Endometrial microvascular endothelial cells (primary cell): ENCODE measurements around the gene MAN2B1. TPM values are rescaled to one million over a fixed set of nuclear protein-coding genes. Genes with fewer than 3 reads are reported as not detected.
"Not testable (repeated sequence)": the region's sequence is repeated elsewhere in the genome, so short reads cannot be mapped to it uniquely, and the experiment has no call there.

Experiments
- in situ Hi-C: cut with HindIII; loops from 2 replicates; pipeline ENCODE4 v1.10.0; 2017; ENCODE audit warnings: low sequenced_read_pairs, low pct_unique_long_range_greater_than_20kb; ENCODE audit errors: inconsistent ontology term
- total RNA-seq: library from RNA; depleted of rRNA; stranded (reverse); fragments of >200 nt; gene quantifications from one replicate; pipeline ENCODE4 v1.2.3, GENCODE V29; 2015; ENCODE audit errors: inconsistent ontology term

The MAN2B1 gene
- total RNA-seq, 1 donor from 2014 or later: 58.4 TPM

DNA sequence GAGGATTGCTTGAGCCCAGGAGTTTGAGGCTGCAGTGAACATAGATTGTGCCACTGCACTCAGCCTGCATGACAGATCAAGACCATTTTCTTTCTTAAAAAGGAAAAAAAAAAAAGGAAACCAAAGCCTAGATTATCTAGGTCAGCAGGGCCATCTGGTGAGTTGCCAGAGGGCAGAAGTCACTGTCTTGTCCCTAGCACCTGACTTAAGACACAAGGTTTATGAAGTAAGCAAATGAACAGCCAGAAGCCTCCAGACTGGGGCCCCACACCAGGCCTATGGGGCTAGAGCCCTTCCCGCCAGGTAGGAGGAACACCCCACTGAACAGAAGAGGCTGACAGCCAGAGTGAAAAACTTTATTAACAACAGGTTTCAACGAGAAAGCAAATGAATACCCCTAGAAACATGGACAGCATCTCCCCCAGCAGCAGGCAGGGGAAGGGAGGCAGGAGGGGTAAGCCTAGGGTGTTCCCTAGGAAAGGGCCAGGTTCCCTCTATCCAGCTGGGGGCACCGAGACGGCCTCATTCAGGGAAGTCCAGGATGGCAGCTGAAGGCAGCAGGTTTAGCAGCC is 1.3 kb upstream of the MAN2B1 start:
- in situ Hi-C loops: no loop called here

DNA sequence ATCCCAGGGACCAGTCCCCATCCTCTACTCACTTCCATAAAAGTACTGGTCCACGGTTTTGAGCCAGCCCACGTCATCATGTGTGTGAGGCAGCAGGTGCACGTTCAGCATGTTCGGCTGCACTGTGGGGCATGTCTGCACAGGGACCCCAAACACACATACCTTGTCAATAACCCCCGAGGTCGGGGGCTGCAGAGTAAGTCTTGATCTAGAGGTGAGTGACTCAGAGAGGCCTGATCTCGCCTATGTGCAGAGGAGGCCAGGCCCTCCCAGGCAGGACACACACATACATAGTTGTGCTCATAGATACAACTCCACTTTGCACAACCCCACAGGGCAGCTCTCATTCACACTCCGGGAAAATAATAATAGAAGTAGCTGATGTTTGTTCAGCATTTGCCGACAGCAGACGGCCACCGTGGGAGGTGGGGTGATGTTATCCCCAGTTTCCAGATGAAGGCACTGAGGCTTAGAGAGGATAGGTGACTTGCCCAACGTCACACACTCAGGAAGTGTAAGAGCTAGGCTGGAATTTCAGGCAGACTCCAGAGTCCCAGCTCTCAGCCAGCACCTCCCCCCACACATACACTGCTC is 774 bp downstream of the MAN2B1 start:
- in situ Hi-C loops: no loop called here

DNA sequence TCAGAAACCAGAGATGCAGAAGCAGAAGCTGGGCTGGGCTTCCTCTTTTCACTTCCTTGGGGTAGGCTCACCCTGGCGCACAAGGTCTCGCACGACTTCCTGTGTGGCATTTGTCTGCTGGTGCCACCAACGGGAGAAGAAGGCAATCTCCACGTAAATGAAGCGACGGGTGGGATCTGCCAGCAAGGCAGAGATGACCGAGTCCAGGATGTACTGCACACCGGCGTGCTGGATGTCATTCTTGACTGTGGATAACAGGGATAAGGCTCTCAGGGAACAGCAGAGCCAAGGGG is 1.3 kb downstream of the MAN2B1 start:
- in situ Hi-C loops: no loop called here

DNA sequence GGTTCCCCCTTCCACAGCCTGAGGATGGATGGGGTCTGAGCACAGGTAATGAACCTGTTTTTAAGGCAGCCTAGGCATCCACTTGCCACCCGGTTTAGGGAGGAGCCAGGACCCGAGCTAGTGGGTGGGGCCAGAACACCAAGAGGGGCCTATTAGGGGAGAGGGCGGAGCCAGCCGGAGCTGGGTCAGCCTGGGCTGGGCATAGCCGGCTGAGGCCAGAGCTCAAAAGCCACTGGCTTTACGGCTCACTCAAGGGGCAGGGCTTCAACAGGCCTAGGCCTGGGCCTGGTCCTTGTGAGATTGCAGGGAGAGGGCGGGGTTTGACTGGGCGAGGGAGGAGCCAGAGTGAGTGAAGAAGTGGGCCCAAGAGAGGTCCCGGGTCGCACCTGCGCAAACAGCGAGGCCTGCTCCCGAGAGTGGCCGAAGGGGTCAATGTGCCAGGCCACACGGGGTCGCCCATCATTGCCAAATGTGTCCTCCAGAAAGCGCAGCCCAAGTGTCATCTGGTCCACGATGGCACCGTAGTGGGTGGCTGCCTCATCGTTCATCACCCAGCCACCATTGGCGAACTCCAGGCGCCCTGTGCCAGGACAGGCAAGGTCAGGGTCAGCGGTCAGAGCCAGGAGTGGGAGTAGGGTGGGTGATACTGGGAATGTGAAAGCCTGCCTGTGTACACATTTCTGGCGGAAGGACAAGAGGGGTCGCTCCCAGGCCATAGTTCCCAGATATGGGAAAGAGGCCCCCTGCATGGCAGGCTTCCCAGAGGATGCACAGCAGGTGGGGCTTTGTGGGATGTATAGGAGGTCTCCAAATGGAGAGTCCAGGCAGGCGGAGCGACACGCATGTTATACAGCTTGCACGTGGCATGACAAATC is 1.9 kb downstream of the MAN2B1 start:
- in situ Hi-C loops: no loop called here

DNA sequence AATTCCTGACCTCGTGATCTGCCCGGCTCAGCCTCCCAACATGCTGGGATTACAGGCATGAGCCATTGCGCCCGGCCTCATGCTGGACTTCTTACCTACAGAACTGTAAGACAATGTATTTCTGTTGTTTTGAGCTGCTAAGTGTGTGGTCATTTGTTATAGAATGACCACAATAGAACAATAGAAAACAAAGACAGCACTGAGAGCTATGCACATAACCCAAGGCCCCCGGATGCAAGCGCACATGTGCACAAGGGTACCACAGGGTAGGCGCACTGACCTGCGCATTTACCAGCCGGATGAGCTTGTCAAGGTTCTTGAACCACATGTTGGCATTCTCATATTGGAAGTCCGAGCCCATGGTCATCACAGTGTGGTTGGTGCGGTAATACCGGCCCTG is 5.6 kb downstream of the MAN2B1 start:
- in situ Hi-C loops: no loop called here

DNA sequence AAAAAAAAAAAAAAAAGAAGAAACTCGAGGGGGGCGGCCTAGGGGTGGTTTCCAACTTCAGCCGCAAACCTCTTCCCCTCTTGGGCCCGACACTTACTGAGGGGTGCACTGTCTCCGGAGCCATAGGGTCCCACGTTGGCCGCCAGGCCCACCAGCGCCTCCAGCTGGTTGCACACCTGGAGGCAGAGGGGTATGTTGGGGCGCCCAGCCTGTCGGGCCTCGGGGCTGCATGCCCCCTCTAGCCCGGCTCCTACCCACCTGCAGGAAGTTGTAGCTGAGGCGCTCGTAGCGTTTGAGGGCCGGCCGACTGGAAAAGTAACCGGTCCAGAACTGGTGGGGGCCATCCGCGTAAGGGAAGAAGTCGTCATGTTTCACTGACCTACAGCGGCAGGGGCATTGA is 8.6 kb downstream of the MAN2B1 start:
- in situ Hi-C loops: no loop called here

DNA sequence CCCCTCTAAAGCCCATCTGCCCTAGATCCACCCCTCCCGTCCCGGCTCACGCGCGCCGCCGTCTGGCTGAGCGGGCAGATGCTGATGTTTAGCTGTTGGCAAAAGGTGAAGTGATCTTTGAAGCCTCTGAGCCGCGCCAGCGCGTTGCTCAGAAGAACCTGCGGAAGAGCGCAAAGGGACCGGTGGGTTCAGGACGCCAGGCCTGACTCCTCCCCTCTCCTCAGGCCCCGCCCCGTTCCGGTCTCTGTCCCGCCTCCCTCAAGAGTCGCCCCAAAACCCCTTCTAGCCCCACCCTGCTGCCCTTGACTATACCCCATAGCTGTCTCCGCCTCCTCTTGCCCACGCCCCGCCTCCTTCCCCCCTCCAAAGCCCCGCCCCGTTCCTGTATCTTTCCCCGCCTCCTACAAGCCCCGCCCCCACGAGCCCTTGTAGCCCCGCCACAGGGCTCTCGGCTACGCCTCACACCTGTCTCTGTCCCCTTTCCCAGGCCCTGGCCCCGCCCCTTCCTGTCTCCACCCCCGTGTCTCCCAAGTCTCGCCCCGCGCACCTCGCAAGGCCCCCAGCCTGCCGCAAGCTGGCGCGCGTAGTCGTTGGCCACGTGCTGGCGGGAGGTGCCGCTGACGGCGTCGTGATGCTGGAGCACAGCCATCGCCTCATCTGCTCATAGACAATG is 9.5 kb downstream of the MAN2B1 start:
- in situ Hi-C loops: no loop called here

DNA sequence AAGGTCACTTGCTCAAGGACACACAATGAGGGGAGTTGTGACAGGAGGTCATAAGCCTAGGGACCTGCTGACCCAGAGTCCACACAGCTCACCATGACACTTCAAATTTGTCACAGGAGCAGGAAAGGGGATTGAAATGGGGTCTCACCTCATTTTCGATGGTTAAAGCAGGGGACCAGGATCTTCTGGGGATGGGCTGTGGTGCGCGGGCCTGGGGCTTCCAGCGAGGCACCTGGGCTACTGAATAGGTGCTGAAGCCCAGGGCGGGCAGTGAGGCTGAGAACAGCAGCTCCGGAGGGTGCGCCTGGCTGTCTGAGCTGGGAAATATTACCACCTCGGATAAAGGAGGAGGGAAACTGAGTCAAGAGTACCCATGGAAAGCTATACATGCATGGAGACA is 11.0 kb downstream of the MAN2B1 start:
- in situ Hi-C loops: no loop called here

DNA sequence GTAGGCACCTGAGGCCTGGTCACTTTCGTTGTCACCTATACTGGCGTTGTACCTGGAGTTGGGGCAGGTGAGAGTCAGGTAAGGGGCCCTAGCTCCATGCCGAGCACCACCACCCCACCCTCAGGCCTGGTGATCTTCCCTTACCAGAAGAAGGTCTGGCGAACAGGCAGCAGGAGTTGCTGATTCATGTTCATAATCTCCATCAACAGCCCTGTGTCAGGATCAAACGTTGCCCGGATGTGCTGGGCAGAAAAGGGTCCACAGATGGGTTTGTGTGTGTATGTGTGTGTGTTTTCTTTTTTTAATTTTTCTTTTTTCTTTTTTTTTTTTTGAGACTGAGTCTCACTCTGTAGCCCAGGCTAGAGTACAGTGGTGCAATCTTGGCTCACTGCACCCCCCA is 14.3 kb downstream of the MAN2B1 start:
- in situ Hi-C loops: no loop called here

DNA sequence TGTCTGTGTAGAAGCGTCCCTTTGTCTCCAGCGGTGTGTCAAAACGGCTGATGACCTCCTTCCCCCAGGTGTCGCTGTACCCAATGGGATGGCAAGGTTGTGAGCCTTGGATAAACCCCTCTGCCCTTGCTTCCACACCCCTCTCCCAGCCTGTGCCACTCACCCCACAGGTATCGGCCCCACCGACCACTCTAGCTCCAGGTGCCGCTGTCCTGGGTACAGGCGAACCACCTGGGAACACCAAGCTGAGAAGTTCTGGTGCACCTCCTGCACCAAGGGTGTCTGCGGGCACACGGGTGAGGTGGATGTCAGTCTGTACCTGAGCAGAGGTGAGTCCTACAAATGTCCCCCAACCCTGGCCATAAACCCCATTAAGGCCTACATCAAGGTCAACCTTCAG is 16.6 kb downstream of the MAN2B1 start:
- in situ Hi-C loops: no loop called here

DNA sequence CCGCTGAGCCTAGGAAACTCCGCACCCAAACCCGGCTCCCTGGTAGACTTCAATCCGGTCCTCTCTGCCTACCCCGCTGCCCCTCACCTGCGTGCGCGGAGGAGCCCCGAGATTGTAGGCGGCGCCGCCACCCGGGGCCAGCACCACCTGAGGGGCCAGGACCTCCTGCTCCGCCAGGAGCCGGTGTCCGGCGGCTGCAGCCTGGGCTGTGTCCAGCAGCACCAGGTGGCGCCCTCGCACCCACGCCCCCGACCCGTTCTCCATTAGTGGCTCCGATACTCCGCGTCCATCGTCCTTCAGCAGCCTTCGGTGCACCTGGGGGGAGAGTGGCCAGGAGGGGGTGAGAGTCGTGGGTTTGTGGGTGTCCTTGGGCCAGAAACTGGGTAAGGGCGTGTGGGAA is 18.5 kb downstream of the MAN2B1 start:
- in situ Hi-C loops: no loop called here

DNA sequence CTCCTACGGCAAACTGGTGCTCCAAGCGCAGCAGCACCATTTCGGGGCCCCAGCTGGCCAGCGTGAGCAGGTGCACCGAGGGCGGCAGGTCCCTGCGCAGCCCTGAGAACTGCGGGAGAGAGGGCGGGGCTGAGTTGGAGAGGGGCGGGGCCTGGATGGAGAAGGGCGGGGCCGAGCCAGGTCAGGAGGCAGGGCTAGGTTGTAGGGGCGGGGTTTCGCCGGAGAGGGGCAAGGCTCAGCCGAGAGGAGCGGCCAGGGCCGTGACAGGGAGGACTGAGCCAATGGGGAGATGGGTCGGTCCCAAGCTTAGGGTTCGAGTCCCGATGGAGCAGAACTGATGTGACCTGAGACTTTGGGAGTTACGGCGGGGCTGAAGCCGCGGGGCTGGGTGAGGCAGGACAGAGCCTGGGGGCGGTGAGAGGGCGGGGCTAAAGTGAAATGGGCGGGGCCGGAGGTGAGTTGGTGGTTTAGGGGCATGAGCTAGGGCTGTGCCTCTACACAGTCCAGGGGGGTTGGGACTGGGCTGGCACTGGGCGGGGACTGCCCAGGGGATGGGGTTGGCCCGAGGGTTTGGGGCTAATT is 19.0 kb downstream of the MAN2B1 start:
- in situ Hi-C loops: no loop called here

DNA sequence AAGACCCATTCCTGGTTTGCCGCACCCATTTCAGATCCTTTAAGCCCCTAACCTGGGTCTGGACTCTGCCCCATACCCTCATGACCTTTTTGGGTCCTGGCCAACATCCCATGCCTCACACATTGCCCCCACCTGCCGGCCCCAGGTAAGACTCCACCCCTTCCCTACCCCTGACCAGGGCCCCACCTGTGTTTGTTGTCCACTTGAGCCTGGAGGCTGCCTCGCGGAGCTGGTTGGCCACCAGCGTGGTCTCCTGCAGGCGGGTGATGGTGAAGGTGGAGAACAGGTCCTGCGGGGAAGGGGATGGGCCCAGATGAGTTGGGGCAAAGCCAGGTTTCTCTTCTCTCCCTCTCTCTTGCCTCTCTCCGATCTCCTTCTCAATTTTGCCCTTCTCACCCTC is 19.5 kb downstream of the MAN2B1 start:
- in situ Hi-C loops: no loop called here

DNA sequence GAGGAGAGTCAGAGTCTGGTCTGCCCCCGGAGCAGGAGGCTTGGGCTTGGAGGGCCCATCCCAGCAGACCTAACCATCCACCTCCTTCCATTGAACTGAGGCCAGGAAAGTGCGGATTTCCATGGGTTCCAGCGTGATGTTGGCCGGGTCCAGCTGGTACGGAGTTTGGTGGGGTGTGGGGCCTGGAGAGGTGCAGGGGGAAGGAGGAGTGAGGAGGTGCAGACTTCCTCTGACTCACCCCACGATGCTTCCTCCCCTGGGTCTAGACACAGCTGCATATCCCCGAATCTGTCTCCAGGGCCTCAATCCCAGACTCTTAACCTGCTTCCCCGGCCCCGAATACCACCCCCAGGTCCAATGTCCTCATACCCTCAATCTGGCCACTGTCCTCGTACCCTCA is 20.0 kb downstream of the MAN2B1 start:
- in situ Hi-C loops: no loop called here

DNA sequence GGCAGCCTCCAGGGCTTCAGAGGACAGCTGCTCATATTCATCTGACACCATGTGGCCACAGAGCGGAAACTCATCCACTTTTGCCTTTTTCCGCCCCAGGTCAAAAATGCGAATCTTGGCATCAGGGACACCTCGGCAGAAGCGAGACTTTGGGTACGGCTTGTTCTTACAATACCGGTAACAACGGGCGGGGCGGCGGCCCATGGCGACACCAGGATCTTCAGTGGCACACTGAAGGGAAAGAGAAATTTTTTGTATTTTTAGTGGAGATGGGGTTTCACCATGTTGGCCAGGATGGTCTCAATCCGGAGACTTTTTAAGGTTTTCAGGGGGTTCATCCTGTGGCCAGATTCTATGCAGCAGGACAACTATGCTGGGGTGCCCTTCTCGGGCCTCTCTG is 22.8 kb downstream of the MAN2B1 start:
- in situ Hi-C loops: not testable (repeated sequence)

DNA sequence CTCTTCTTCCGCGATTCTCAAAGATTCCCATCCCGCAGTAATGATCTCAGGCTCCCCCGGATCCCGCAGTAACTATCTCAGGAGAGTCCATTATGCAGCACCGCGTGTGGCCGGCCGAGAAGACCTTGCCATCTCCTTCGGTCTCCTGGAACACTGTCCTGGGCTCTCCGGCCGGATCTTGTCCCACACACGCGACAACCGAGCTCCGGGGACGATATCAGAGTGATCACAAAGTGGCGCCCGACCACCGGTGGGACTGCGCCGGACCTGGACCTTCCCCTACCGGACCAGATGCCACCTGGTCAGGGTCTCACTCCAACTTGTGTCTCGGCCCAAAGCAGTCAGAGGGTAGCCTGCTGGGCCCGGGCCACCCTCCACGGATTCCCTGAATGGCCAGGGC is 24.0 kb downstream of the MAN2B1 start:
- in situ Hi-C loops: no loop called here

DNA sequence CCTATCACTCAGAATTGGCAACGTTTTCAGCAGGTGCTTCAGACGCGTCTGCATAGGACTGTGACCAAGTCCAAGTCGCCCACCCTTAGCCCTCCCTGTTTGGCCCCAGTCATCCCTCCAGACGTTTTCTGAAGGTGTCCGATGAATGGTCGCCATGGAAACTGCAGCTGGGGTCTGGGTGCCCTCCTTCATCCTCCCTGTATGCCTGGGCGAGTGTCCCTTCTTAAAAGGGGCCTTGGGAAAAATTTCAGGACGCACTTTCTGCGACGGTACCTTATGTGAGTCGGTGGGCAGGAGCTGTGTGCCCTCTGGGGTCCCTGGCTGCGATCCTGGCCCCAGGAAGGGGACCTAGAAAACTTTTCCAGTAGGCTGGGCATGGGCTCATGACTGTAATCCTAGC is 25.1 kb downstream of the MAN2B1 start:
- in situ Hi-C loops: no loop called here

DNA sequence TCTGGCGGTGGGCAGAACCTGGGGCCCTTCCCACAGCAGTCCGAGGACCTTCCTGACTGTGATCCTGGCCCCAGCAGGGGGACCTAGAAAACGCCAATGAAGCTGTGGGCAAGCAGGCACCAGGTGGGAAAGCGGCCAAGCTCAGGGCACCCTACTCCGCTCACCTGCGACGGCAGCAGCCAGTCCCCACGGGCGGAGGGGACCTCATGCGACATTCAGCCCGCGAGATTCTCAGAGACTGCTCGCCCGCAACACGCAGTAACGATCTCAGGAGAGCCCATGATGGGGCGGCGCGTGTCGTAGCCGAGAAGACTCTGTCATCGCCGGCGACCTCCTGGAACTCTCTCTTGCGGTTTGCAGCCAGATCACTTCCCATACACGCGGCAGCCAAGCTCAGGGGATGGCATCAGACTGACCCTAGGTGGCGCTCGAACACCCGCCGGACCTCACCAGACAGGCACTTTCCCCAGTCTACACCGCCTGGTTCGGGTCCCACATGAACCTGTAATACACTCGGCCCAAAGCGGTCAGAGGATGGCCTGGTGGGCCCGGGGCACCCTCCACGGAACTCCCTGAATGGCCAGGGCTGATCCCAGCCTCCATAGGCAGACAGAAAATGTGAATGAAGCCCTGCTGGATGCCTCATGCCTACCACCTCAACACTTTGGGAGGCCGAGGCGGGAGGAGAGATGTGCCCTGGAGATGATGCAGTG is 26.5 kb downstream of the MAN2B1 start:
- in situ Hi-C loops: no loop called here

DNA sequence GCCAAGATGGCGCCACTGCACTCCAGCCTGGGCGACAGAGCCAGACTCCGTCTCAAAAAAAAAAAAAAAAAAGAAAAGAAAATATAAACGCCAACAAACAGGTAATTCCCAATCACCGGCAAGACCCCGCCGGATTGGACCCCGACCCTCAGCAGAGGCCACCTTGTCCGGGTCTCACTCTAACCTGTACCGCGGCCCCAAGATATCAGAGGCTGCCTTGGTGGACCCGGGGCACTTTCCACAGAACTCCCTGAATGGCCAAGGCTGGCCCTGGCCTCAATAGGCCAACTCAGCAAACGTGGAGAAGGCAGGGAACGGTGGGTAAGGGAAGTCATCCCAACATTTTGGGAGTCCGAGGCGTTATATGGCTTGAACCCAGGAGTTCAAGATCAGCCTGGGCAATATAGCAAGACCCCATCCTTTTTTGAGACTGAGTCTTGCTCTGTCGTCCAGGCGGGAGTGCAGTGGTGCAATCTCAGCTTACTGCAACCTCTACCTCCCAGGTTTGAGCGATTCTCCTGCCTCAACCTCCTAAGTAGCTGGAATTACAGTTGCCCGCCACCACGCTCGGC is 27.8 kb downstream of the MAN2B1 start:
- in situ Hi-C loops: no loop called here
